GM21515 (cell line): ENCODE measurements around the gene TERC.

Experiments used
- ATAC-seq: cut with Tn5 transposase; IDR thresholded peaks from one replicate; pipeline ENCODE4 v1.9.1; 2021; ENCODE audit not compliant: unreplicated experiment

Gene TERC

DNA sequence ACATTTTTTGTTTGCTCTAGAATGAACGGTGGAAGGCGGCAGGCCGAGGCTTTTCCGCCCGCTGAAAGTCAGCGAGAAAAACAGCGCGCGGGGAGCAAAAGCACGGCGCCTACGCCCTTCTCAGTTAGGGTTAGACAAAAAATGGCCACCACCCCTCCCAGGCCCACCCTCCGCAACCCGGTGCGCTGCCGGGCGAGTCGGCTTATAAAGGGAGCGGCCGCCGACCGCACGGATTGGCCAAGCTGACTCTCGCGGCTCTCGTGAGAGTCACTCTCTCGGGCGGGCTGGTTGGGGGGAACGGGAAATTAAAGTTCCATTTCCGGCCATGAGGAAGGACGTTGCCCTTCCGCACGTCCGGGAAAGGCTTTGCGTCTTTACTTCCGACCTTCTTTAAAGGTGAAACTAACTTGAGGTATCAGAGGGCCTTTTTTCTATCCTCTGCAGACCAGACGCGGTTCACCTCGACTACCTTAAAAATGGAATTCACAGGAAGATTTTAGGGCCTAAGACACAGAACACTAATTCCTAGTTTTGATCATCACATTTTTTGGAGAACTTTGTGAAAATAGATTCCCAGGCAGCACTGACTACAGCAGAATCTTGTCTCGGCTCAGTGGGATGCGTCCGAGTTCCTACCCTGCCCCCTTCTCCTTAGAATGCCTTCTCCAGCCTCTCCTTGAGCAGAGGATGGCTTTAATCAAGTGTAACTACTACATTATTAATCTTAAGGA lies at the start of gene TERC:
TSS of gene TERC (minus strand) at position 179 of the 731 bp plus-strand sequence.
- peak; percentile 80 for ATAC-seq

DNA sequence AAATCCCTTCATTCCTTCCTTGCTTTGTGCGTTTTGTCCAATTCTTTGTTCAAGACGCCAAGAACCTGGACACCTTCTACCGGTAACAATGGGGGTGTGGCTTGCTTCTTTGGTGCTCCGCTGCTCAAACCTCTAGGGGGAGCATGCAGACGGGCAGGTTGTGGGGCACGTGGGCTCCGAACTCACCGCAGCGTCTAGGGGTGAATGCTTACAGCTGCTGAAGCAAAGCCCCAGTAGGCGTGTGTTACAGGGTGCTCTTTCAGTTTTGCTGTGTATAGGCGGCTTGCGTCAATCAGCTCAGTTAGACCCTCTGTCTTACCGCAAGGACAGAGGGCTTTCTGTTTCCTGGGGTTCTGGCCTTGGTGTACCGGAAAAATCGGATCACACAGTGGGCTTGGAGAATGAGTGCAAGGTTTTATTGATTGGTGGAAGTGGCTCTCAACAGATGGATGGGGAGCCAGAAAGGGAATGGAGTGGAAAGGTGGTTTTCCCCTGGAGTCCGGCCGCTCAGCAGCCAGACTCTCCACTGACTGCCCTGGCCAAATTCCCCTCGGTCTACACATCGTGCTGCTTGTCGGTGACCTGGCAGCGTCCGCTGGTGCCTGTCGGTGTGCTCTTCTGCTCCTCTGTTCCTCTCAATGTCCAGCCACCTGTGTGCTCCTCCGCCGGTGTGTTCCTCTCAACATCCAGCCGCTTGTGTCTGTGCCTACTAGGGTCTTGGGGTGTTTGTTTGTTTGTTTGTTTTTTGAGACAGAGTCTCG lies 49.1 kb upstream of the TERC start:
- ATAC-seq: peak; percentile 91

- ATAC-seq: no peak
Observed at GRCh38 chr3:169813278-169813677, 48.4 kb upstream of the TERC start.

- peak; percentile 65 for ATAC-seq
Observed at GRCh38 chr3:169812332-169813235, 47.7 kb upstream of the TERC start, which contains the start of the genes LRRC34 and LRRIQ4. LRRC34 (minus strand) TSS chr3:169812904; CDS start chr3:169812548, 356 bp downstream. LRRIQ4 (plus strand) TSS chr3:169812870; CDS start chr3:169821922, 9,052 bp downstream.

DNA sequence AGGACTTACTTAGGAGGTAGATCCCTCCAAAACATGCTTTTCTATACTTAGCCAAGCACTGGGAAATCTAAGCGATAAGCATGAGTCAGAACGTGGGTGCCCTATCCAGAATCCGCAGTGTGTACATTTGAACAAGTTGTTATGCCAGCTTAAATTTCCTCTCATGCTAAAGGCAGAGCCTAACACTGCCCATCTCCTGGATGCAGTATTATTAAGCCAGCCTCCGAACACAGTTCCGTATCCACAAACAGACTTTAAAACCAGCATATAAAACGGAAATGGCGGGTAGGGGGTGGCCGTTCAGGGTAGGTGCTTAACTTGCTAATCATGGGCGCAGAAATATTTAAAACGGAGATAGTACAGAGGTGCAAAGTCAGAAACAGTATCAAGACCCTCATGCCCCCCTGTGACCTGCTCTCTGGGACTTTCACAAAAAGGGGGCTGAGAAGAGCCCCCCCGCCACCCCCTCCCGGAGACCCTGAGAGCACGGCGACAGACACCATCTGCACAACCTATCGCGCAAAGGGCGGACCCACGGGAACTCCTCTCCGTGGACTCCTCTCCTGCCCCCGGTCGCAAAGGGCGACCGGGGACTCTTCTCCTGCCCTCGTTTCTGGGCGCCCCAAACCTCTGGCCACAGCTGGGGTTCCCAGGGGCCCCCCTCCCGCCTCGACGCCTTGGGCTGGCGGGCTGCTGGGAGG lies 46.9 kb upstream of the TERC start:
- peak; percentile 6 for ATAC-seq

DNA sequence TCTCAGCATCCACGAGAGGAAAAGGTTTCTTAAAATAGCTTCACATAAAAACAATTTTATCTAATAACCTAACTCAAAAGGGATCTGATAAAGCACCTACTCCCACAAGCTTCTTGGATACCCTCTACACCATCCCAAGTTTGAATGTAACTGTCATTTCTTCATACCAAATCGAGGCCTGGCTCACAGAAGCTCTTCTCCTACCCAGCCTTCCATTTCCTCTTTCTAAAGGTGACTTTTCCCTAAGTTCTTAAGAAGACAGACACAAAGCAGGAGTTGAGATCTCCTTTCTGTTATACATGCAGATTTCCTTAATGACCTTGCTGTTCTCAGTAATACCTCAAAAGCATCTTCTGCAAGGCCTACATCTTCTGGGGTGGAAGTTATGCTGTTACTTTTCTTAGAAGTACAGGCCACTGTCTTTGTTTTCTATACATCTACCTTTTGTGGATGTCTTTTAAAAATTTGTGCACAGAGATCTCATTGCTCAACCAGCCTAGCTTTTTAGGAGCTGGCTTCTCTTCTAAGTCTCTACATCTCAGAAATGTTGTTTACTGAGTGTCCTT lies 44.5 kb upstream of the TERC start:
- ATAC-seq: no peak

GRCh38 chr3:169804681-169805080 lies 39.8 kb upstream of the TERC start:
- no peak for ATAC-seq

DNA sequence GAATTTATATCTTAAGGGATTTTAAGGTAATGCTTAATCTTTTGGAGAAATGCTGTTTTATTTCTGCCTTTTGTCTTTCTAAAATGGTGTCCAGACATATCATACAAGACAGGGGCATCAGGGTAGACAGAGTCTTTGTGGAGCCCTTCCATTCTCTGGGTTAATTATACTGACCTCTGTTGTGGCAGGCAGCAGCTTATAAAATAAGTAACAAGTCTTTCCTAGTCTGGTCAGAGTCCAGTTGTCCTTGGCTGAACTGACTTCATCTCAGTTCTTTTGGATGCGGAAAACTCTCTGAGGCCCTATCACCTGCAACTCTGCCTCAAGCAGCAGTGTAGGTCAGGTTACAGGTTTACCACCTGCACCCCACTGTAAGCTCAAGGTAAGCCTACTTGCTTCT lies 27.5 kb upstream of the TERC start:
- ATAC-seq: no peak

- no peak for ATAC-seq
Observed at GRCh38 chr3:169790687-169791429, 26.0 kb upstream of the TERC start.

DNA sequence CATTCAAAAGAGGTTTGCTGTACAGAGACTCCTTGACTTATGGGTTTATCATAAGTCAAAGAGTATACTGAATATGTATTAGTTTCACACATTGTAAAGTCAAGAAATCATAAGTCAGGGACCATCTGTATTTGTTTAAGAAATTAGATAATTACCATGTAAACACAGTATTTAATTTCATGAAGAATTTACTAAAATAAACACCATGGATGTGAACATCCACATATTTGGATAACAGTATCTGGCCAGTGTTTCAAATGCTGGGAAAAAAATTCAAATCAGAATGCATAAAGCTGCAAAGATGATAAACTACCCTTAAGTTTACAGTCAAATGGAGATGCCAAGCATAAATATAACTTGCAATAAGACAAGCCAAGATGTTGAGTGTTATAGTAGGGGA lies 25.4 kb upstream of the TERC start:
- no peak for ATAC-seq

DNA sequence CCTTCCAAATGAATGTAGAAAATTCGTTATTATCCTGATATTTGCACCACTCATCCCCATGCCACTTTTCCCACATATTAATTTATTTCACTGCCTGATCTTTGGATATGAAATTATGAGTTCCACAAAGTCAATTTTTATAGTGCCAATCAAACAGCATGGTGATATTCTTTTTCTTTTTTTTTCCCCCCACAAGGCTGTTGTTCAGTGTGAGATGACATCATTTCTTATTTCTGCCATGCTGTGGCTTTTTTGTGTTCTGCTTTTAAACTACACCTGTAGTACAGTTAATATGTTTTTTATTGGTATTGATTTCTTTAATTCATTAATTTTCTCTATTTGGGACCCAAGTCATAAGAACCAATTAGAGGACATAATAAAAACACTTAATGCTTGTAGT lies 22.9 kb upstream of the TERC start:
- ATAC-seq: no peak

- ATAC-seq: no peak
Observed at GRCh38 chr3:169787120-169787519, 22.3 kb upstream of the TERC start.

- ATAC-seq: no peak
Observed at GRCh38 chr3:169781209-169781855, 16.5 kb upstream of the TERC start.

DNA sequence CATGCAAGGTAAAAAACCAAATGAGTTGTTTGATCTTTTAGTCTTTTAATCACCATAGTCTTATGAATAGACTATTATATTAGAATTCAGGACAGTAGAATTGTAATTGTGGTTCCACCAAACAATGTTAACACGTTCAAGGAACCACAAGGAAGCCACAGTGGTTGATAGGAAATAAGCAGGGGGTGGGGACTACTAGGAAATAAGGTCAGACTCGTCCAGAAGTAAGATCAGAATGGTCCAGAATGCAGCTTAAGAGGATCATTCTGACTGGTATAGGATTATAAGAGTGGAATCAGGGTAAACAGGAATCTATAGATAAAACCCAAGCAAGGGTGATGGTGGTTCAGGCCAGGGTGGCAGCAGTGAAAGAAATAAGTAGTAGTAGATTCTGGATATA lies 15.9 kb upstream of the TERC start:
- no peak for ATAC-seq

- ATAC-seq: no peak
Observed at GRCh38 chr3:169777822-169778221, 13.0 kb upstream of the TERC start.

DNA sequence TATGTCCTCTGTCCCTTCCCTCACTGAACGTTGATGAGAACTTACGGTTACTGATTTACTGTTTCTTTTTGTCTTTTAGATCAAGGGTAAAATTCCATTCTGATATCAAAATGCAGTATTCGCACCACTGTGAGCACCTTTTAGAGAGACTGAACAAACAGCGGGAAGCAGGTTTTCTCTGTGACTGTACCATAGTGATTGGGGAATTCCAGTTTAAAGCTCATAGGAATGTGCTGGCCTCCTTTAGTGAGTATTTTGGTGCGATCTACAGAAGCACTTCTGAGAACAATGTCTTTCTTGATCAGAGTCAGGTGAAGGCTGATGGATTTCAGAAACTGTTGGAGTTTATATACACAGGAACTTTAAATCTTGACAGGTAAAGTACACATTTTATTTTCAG lies 9.3 kb upstream of the TERC start:
- ATAC-seq: no peak

- ATAC-seq: peak; percentile 83
Observed at GRCh38 chr3:169772897-169773816, 8.3 kb upstream of the TERC start, which contains the start of gene MYNN. MYNN (plus strand) TSS chr3:169773396; CDS start chr3:169774296, 900 bp downstream.
